ENCODE measurements around the gene ZDHHC7.
A peak's percentile ranks its signal among the peaks of the same experiment; 100 is the strongest.
"Not testable (repeated sequence)": the region's sequence is repeated elsewhere in the genome, so short reads cannot be mapped to it uniquely, and the experiment has no call there.

ZDHHC7 gene

DNA sequence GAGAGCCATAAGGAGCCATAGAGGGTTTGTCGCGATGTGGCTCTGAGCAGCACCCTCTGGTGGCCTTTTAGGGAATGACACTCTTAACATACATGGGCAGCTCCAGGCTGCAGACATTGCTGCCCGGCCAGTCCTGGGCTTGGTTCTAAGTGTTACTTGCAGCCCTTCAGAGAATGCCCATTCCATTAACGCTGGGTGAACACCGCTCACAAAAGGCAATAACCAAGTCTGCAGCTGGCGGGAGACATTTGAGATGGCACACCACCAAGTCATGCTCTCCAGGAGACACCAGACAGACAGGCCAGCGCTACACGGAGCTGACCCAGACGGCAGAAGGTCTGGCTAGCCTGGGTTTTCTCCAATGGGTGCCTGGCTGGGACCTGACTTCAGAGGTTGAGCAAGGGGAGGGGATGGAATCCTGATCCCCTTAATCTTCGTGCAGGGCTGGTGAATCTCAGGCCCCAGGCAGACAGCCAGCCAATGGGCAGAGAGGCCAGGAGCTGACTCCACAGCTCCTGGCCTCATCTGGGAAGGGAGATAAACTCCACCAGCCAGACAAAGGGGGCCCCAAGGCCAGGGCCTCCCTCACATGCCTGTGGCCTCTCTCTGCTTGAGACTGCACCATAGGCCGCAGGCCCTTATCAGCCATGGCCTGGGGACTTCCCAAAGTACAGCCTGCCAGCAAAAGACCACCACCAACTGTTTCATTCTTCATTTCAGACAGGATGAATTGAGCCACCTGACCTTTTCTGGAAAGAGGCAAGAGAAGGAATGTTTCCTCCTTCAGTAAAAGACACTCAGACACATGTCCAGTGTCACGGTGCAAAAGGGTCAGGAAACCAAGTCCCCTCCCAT is 58.8 kb downstream of the ZDHHC7 start:
- DNase-seq (ENCODE audit: low read depth, low spot score), result peak; percentile 57

DNA sequence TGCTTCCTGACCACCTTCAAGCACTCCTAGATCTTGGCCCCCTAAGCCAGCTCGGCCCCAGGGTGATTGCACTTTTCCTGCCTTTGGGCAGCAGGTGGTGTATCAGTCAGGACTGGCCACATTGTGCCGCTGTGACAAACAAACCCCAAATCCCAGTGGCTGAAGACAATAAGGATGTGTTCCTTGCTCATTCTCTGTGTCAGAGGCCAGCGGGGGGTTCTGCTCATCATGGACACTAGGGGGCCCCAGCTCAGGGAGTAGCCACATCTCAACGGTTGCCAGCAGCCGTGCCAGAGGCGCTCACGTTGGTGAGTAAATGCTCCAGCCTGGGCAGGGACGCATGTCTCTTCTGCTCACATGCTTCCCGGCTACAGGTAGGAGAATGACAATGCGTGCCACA is 60.4 kb downstream of the ZDHHC7 start:
- H3K4me3 ChIP-seq (ENCODE audit: low read length), result no peak overlapping the region
- DNase-seq (ENCODE audit: low read depth, low spot score), result peak; percentile 41

More for the DNA sequence above, 58.8 kb downstream of the ZDHHC7 start:
- no peak overlapping the region for H3K4me3 ChIP-seq (ENCODE audit: low read length)

DNA sequence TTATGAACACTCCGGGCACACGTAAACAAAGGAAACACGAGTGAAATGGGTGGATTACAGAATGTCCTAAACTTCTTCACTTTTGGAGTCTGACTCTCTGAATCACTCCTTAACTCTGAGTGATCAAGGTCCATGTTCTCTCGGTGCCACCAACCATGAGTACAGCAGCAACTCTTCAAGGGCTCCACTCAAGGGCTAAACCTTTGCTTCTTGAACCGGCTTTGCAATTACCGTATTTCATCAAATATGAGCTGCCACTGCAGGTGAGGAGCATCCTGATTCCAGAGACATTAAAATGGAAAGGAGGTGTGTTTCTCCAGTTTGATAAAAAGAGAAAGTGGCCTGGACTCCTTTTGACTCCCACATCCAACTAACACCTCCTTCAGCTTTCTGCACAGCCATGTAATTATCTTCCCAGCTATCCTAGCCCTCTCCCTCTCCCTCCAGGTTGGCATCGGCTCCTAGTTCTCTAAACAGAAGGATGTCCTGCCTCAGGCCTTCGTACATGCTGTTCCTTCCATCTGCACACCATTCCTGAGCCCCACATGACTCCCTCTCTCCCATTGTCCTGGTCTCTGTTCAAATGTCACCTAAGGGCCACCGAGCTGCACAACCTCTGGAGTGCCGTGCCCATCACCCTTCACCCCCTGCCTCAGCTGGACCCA is 61.4 kb downstream of the ZDHHC7 start:
- DNase-seq (ENCODE audit: low read depth, low spot score), result no peak

DNA sequence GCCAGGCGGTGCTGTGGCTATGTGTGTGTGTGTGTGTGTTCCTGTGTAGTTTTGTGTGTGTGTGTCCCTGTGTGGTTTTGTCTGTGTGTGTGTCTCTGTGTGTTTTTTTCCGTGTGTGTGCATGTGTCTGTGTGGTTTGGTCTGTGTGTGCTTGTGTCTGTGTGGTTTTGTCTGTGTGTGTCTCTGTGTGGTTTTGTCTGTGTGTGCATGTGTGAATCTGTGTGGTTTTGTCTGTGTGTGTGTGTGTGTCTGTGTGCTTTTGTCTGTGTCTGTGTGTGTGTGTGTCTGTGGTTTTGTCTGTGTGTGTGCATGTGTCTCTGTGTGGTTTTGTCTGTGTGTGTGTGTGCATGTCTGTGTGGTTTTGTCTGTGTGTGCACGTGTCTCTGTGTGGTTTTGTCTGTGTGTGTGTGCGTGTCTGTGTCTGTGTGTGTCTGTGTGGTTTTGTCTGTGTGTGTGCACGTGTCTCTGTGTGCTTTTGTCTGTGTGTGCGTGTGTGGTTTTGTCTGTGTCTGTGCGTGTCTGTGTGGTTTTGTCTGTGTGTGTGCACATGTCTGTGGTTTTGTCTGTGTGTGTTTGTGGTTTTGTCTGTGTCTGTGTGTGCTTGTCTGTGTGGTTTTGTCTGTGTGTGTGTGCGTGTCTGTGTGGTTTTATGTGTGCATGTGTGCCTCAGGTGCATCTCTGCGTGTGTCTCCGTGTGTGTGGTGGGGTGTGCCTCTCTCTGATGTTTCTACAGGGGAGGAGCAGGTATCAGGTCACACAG is 62.3 kb downstream of the ZDHHC7 start:
- peak; percentile 36 for DNase-seq (ENCODE audit: low read depth, low spot score)
- no peak overlapping the region for H3K4me3 ChIP-seq (ENCODE audit: low read length)

More for the DNA sequence above, 61.4 kb downstream of the ZDHHC7 start:
- no peak overlapping the region for H3K4me3 ChIP-seq (ENCODE audit: low read length)

DNA sequence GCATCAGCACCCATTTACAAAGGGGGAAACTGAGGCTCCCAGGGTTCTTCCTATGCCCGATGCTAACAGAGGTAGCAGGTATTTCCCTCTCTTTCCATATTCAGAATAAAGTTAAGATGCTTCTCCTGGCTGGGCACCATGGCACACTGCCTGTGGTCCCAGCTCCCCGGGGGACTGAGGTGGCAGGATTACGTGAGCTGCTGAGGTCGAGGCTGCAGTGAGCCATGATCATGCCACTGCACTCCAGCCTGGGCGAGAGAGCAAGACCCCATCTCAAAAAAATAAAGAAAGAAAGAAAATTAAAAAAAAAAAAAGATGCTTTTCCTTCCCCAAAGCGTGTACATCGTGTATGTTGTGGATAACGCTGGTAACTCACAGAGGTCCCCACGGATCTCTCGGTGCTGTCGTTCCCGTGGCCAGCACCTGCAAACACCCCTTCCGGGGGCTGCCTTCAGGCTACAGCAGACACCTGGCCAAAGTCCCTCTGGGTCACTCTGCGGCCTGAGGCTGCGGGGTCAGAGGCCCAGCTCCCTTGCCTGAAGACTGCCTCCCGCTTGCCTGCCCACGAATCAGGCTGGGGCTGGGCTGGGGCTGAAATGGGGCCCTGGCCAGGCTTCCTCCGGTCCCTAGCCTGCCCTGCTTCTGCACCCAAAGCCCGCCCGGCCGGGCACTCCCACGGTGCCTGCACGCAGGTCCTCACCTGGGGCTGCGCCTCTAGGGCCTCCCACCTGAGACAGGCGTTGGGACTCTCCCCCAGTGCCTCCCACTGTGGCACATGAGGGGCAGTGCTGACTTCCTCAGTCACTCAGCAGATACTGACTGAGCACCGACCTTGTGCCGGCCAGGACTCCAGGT is 63.1 kb downstream of the ZDHHC7 start:
- DNase-seq (ENCODE audit: low read depth, low spot score), result no peak

DNA sequence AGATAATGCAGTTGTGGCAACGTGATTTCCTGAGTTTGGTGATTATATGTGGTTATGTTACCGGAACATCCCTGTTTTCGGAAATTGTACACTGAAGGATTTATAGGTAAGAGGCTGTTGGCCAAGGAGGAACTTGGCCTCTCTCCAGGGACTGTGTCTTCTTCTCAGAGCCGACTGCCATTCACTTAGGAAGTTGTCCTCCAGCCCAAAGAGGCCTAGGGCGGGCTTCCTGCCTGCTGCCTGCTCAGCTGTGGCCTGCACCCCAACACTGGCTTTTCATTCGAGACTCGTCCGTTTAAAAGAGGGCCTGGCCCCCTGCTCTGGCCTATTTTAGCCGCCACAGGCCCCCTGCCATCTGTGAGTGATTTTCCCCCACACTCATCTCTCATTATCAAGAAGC is 64.3 kb downstream of the ZDHHC7 start:
- H3K4me3 ChIP-seq (ENCODE audit: low read length), result no peak overlapping the region
- no peak for DNase-seq (ENCODE audit: low read depth, low spot score)

More for the DNA sequence above, 63.1 kb downstream of the ZDHHC7 start:
- no peak overlapping the region for H3K4me3 ChIP-seq (ENCODE audit: low read length)

DNA sequence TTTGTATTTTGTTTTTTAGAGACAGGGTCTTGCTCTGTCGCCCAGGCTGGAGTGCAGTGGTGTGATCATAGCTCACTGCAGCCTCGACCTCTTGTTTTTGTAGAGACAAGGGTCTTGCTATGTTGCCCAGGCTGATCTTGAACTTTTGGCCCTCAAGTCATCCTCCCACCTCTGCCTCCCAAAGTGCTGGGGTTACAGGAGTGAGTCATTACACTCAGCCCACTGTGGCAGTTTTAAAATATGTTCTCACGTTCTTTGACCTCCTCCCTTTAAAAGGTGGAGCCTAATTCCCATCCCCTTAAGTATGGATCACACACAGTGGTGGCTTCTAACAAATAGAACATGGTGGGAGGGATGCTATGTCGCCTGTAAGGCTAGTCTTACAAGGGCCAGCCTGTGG is 67.7 kb downstream of the ZDHHC7 start:
- no peak for DNase-seq (ENCODE audit: low read depth, low spot score)

DNA sequence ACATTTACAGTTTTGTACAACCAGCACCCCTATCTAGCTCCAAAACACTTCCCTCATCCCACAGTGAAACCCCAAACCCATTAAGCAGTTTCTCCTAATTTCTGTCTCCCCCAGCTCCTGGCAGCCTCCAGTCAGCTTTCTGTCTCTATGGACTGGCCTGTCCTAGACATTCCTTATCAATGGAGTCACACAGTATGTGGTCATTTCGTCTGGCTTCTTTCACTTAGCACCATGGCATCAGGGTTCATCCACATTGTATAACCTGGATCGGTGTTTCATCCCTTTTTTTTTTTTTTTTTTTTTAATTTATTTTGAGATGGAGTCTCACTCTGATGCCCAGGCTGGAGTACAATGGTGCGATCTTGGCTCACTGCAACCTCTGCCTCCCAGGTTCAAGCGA is 68.5 kb downstream of the ZDHHC7 start:
- no peak for DNase-seq (ENCODE audit: low read depth, low spot score)
- H3K4me3 ChIP-seq (ENCODE audit: low read length), result no peak overlapping the region

More for the DNA sequence above, 67.7 kb downstream of the ZDHHC7 start:
- H3K4me3 ChIP-seq (ENCODE audit: low read length), result no peak overlapping the region

DNA sequence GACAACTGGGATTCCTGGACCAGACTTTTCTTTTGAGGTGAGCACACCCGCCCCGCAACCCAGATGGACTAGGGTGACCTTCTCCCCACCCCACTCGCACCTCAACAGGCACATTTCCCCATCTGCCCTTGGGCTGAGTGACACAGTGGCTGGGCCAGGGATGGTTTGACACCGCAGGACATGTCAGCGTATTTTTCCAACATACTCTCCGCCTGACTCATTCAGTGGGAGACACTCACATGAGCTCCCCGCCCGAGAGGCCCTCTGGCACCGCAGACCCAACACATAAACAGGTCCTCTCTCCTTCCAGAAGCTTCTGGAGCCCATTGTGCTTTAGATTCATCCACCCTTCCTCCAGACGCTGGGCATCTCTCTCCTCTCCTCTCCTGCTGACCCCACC is 69.4 kb downstream of the ZDHHC7 start:
- H3K4me3 ChIP-seq (ENCODE audit: low read length), result no peak overlapping the region
- DNase-seq (ENCODE audit: low read depth, low spot score), result no peak

DNA sequence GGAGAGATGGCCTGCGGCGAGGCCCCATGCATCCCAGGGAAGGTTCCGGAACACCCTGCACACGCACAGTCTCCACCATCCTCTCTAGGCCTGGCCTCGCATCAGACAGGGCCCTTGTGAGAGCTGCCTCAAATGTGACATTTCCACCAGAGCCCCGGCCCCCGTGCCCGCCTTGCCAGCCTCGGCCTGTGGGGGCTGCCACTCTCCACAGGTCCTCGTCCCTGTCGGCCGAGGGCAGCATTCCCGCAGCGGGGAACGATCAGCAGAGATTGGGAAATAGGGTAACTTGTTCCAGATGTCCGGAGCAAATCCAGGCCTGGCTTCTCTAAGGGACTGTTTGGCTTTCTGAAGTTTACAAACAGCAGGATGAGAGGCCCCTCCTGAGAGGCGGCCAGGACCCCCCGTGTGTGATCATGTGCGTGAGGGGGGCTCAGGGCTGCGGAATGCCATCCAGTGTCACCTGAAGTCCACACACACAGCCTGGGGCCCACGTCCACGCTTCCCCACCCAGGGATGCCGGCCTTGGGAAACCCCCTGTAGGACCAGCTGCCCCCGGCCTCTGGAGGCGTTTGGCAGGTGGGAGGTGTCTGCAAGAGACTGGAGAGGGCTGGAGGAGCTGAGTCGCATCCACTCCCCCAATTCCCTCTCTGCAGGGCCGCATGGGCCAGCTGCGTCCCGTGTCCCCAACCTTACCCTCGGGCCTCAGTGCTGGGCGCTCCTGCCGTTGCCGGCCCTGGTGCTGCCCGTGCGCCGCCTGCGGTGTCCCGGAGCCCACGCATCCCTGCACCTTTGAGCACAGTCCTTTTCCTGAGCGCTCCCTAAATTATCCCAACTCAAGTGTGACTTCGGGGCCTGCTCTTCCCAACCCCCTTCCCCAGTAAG is 70.4 kb downstream of the ZDHHC7 start:
- no peak overlapping the region for H3K4me3 ChIP-seq (ENCODE audit: low read length)
- DNase-seq (ENCODE audit: low read depth, low spot score), result no peak

DNA sequence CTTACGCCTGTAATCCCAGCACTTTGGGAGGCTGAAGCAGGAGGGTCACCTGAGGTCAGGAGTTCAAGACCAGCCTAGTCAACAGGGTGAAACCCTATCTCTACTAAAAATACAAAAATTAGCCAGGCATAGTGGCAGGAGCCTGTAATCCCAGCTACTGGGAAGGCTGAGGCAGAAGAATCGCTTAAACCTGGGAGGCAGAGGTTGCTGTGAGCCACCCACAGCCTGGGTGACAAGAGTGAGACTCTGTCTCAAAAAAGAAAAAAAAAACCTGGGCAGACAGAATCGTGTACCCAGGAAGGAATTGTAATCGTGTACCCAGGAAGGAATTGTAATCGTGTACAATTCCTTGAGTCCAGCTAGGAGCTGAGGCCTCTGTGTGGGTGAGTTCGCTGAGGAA is 72.7 kb downstream of the ZDHHC7 start:
- not testable (repeated sequence) for DNase-seq (ENCODE audit: low read depth, low spot score); H3K4me3 ChIP-seq (ENCODE audit: low read length)

DNA sequence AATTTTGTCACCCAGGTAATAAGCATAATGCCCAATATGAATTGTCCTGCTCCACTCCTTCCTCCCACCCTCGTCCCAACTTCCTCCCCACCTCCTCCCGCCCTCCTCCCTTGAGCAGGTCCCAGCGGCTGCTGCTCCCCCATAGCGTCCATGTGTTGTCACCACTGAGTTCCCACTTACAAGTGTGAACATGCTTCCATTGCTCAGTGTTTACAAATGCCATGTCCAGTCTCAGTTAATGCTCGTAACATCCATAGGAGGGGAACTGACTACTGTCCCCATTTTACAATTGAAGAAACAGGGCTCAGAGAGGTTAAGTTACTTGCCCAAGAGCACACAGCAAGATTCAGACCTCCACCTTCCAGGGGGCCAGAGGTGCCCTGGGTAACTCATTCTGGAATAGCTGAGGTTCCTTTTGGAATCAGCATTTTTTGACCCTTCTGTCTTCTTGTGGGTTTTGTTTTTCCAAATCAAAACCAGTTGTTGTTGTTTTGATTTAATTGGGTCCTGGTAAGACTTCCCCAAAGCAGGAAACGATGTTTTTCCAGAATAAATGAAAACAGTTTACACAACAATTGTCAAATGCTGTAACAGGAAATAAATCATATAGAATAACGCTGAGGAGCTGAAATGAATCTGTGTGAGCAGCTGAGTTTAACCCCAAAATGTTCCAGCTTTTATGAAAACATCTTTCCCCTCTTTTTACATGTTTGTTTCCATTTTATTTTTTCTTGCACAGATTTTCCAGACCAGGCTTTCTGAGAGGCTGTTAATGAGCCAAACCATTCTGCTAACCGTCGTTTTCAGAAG is 73.9 kb downstream of the ZDHHC7 start:
- no peak overlapping the region for H3K4me3 ChIP-seq (ENCODE audit: low read length)
- DNase-seq (ENCODE audit: low read depth, low spot score), result no peak

DNA sequence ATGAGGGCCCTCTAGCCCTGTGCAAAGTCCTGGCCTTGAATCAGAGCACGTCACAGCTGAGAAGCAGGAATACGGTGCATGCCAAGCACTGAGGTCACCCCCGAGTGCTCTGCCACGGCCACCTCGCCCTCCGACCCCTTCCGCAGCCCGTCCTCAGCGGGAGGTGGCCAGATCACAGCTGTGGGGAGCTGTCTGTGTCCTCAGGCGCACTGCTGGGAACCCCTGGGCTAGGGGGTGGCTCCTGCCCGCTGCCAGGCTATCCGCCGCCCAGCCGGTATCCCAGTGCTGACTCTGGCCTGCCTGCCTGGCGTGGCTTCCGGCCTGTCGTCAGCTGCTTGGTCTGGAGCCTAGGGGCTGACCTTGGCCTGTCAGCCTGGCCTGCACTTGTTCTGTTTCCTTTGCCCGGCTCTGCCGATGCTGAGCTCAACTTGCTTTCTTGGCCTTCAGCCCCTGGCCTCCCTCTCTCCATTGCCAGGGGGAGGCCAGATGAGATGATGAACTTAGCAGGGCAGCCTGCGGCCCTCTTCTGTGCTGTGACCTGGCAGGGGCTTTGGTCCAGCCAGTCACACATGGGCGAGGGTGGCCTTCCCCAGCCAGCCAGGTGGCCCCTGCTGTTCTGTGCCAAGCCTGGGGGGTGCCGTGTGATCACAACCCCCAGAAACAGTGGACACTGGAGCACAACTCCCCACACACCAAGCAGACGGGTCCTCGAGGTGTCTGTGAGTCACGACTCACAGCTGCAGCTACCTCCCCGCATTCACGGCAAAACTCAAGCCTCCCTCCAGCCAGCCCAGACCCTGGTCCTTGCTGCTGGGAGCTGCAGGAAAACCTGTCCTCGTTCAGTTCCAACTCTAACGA is 77.3 kb downstream of the ZDHHC7 start:
- no peak for DNase-seq (ENCODE audit: low read depth, low spot score)

DNA sequence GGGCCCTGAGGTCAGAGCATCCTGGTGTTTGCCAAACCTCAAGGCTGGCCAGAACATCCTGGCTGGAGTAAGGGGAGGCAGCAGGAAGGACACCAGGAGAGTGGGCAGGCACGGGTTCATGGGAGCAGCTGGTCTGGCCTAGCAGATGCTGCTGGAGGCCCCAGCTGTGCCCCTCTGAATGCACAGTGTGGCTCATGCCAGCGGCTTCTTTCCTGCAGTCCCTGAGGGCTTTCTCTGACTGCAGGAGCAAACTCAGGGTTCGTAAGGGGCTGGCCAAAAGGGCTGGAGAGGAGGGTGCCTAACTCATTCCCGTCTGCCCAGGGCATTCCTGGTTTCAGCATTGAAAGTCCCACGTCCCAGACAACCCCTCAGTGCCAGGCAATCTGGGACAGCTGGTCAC is 78.7 kb downstream of the ZDHHC7 start:
- DNase-seq (ENCODE audit: low read depth, low spot score), result no peak

More for the DNA sequence above, 77.3 kb downstream of the ZDHHC7 start:
- H3K4me3 ChIP-seq (ENCODE audit: low read length), result no peak overlapping the region

DNA sequence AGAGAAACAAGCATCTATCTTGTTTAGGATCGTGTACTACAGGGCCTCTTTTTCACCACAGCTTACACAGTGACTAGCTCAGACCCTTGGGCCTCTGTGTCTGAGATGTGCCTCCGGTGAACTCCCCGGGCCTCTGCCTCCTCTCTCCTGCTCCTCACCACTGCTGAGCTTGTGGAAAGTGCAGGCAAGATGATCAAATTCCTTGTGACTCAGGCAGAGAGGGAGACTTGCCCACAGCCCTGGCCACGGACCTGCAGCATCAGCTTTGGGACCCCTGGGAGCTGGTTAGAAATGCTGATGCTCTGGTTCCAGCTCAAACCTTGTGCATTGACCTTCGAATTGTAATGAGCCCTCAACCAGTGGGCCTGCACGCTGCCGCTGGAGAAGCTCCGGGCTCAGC is 79.8 kb downstream of the ZDHHC7 start:
- no peak for DNase-seq (ENCODE audit: low read depth, low spot score)
- H3K4me3 ChIP-seq (ENCODE audit: low read length), result no peak overlapping the region

More for the DNA sequence above, 78.7 kb downstream of the ZDHHC7 start:
- no peak overlapping the region for H3K4me3 ChIP-seq (ENCODE audit: low read length)

DNA sequence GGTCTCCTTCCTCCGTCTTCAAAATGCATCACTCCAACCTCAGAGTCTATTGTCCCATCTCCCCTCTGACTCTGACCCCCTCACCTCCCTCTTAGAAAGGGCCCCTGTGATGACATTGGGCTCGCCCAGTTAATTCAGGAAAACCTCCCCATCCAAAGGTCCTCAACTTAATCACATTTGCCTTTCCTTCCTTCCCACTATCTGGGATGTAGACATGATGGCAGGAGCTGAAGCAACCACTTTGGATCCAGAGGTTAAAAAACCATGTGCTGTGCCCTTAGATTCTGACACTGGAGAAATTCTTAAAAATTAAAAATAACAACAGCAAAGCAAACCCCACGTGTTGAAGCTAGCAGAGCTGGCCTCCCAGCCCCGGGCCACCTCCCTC is 80.2 kb downstream of the ZDHHC7 start:
- DNase-seq (ENCODE audit: low read depth, low spot score), result no peak
- no peak overlapping the region for H3K4me3 ChIP-seq (ENCODE audit: low read length)
